Activated CD8-positive, alpha-beta T cell treated with anti-CD3 and anti-CD28 coated beads for 36 hours (primary cell): ENCODE data around the gene ZSWIM8. TPM values are rescaled to one million over a fixed set of nuclear protein-coding genes. Genes with fewer than 3 reads are reported as not detected.
"Not testable (repeated sequence)": the region's sequence is repeated elsewhere in the genome, so short reads cannot be mapped to it uniquely, and the experiment has no call there.

Experiments
- ATAC-seq: fragments of 200-7000 bp; cut with Tn5 transposase; one replicate; pipeline ENCODE4 v1.10.0; 2021; ENCODE audit warnings: mild to moderate bottlenecking, moderate library complexity
- CTCF ChIA-PET: fragments of 350-600 bp; sonication (Branson Sonifier 250); formaldehyde crosslinking; loops from one replicate; lab custom pipeline; 2021; ENCODE audit warnings: antibody characterized with exemption; lab: Charles Lee
- POLR2A ChIA-PET: fragments of 350-600 bp; sonication (Branson Sonifier 250); formaldehyde crosslinking; loops from one replicate; lab custom pipeline; 2021; ENCODE audit warnings: antibody characterized with exemption; lab: Charles Lee
- DNase-seq: peaks from one replicate; pipeline ENCODE4 v3.0.0-alpha.2; 2020
- H3K27ac Mint-ChIP-seq: one replicate; pipeline ENCODE4 v1.8.0; 2021; ENCODE audit warnings: mild to moderate bottlenecking, mixed read lengths
- H3K27me3 Mint-ChIP-seq: one replicate; pipeline ENCODE4 v1.8.0; 2021; ENCODE audit warnings: mixed read lengths
- H3K36me3 Mint-ChIP-seq: one replicate; pipeline ENCODE4 v1.8.0; 2021; ENCODE audit warnings: low read depth, mixed read lengths
- H3K4me1 Mint-ChIP-seq: one replicate; pipeline ENCODE4 v1.8.0; 2021; ENCODE audit warnings: low read depth, mixed read lengths
- H3K4me3 Mint-ChIP-seq: one replicate; pipeline ENCODE4 v1.8.0; 2021; ENCODE audit warnings: mild to moderate bottlenecking, moderate library complexity, mixed read lengths
- H3K9me3 Mint-ChIP-seq: one replicate; pipeline ENCODE4 v1.8.0; 2021; ENCODE audit warnings: mixed read lengths
- CTCF ChIP-seq: fragments of 200-600 bp; IDR thresholded peaks from one replicate; pipeline ENCODE4 v1.8.0; 2022; ENCODE audit warnings: antibody characterized with exemption, mild to moderate bottlenecking
- intact Hi-C: fragments of 100-400 bp; cut with micrococcal nuclease; formaldehyde crosslinking; loops from one replicate; pipeline ENCODE4 v1.10.0; 2022
- total RNA-seq, 2 experiments: library from RNA; stranded (reverse); gene quantifications; one replicate each; pipeline ENCODE4 v1.2.3, GENCODE V29; 2021

ZSWIM8 gene
- total RNA-seq, 2 experiments from 2014 or later = 30.0 to 41.0 TPM

GRCh38 chr10:73781879-73782748 lies 3.3 kb upstream of the ZSWIM8 start, which contains the start of gene CHCHD1:
Gene CHCHD1, plus strand, starts transcription at chr10:73782048. Its CDS starts 28 bp downstream, at chr10:73782076.
- intact Hi-C loops = loop anchor here (5.0 kb wide), 1 partner anchor 40 kb away; the partner anchor contains the start of gene SEC24C
- peak; percentile 96 for DNase-seq
- peak; percentile 74 for ATAC-seq
- peaks cover 42% of the 10 kb centered on the region for H3K4me1 Mint-ChIP-seq
- peaks cover 27% of the 10 kb centered on the region for H3K36me3 Mint-ChIP-seq
- no peaks in the 10 kb centered on the region for H3K27me3 Mint-ChIP-seq
- H3K4me3 Mint-ChIP-seq = peak within 1 kb of the TSS; percentile 85
- H3K27ac Mint-ChIP-seq = peak within 1 kb of the TSS; percentile 94
- ChIA-PET CTCF (interaction anchor here (1.0 to 5.0 kb wide), 8 partner anchors 9 to 97 kb away, joined by 3 to 30 read pairs (median 8); a partner anchor contains a TSS), POLR2A (interaction anchor here (0.6 to 11.7 kb wide), 8 partner anchors 12 to 97 kb away, joined by 3 to 112 read pairs (median 6); a partner anchor contains a TSS)
- TF ChIP-seq CTCF = no peak
- no peaks in the 10 kb centered on the region for H3K9me3 Mint-ChIP-seq

GRCh38 chr10:73782749-73783085 lies 2.7 kb upstream of the ZSWIM8 start:
- no peak for TF ChIP-seq CTCF
- Mint-ChIP-seq H3K9me3 (no peaks in the 10 kb centered on the region), H3K36me3 (peaks cover 23% of the 10 kb centered on the region), H3K4me3 (peak overlapping the region; percentile 85), H3K27ac (peak overlapping the region; percentile 94), H3K4me1 (peaks cover 45% of the 10 kb centered on the region), H3K27me3 (no peaks in the 10 kb centered on the region)
- ATAC-seq (no peak), DNase-seq (no peak)
- intact Hi-C loops = loop anchor here (5.0 kb wide), 1 partner anchor 40 kb away; the partner anchor contains the start of gene SEC24C
- CTCF ChIA-PET = interaction anchor here (1.0 to 4.1 kb wide), 3 partner anchors 10 to 19 kb away, joined by 3 to 30 read pairs (median 13); a partner anchor contains a TSS
- POLR2A ChIA-PET = interaction anchor here (0.6 to 11.7 kb wide), 4 partner anchors 13 to 52 kb away, joined by 3 to 112 read pairs (median 44); a partner anchor contains a TSS

GRCh38 chr10:73785721-73786511 lies 510 bp downstream of the ZSWIM8 start:
- ChIA-PET POLR2A (interaction anchor here (1.1 to 11.7 kb wide), 7 partner anchors 10 to 43 kb away, joined by 3 to 112 read pairs (median 13); a partner anchor contains a TSS), CTCF (interaction anchor here (1.1 to 2.0 kb wide), 6 partner anchors 9 to 64 kb away, joined by 3 to 5 read pairs (median 4); a partner anchor contains a TSS)
- DNase-seq (peak; percentile 70), ATAC-seq (peak; percentile 6)
- intact Hi-C loops = no loop called here
- H3K36me3 Mint-ChIP-seq = peaks cover 19% of the 10 kb centered on the region
- no peaks in the 10 kb centered on the region for H3K27me3 Mint-ChIP-seq
- H3K4me1 Mint-ChIP-seq = peaks cover 32% of the 10 kb centered on the region
- TF ChIP-seq CTCF = no peak
- H3K4me3 Mint-ChIP-seq = peak overlapping the region; percentile 84
- no peaks in the 10 kb centered on the region for H3K9me3 Mint-ChIP-seq
- H3K27ac Mint-ChIP-seq = peak overlapping the region; percentile 100

- Mint-ChIP-seq H3K27me3 (no peaks in the 10 kb centered on the region), H3K4me1 (peaks cover 30% of the 10 kb centered on the region), H3K9me3 (no peaks in the 10 kb centered on the region), H3K4me3 (peak overlapping the region; percentile 84), H3K27ac (peak overlapping the region; percentile 82), H3K36me3 (peaks cover 21% of the 10 kb centered on the region)
- no peak for TF ChIP-seq CTCF
- ATAC-seq (no peak), DNase-seq (no peak)
- CTCF ChIA-PET = interaction anchor here (1.1 to 2.0 kb wide), 7 partner anchors 8 to 63 kb away, joined by 3 to 5 read pairs (median 4); a partner anchor contains a TSS
- intact Hi-C loops = no loop called here
- POLR2A ChIA-PET = interaction anchor here (1.1 to 11.7 kb wide), 7 partner anchors 9 to 44 kb away, joined by 3 to 112 read pairs (median 13); a partner anchor contains a TSS
These were observed 1.1 kb downstream of the ZSWIM8 start for GRCh38 chr10:73786512-73786885.

- intact Hi-C loops, ATAC-seq, DNase-seq, H3K27me3 Mint-ChIP-seq, H3K9me3 Mint-ChIP-seq, H3K27ac Mint-ChIP-seq: not testable (repeated sequence)
- H3K4me3 Mint-ChIP-seq = peak overlapping the region; percentile 84
- peaks cover 19% of the 10 kb centered on the region for H3K36me3 Mint-ChIP-seq
- CTCF ChIA-PET = interaction anchor here (1.3 to 2.0 kb wide), 4 partner anchors 15 to 62 kb away, joined by 3 to 5 read pairs (median 4); a partner anchor contains a TSS
- POLR2A ChIA-PET = interaction anchor here (1.1 to 11.7 kb wide), 7 partner anchors 9 to 28 kb away, joined by 3 to 112 read pairs (median 13); a partner anchor contains a TSS
- peaks cover 30% of the 10 kb centered on the region for H3K4me1 Mint-ChIP-seq
These were observed 1.8 kb downstream of the ZSWIM8 start for GRCh38 chr10:73787031-73787800.
